ENCODE results near the gene OR7G3.

GRCh38 chr19:9156304-9156703 is 29.6 kb upstream of the OR7G3 start:
- no peak for TF ChIP-seq EZH2phosphoT487 (IDR thresholded peaks at IDR 0.05; ENCODE audit: low read depth, severe bottlenecking, unreplicated experiment)
- TF ChIP-seq CTCF (IDR thresholded peaks at IDR 0.05; ENCODE audit: poor library complexity): no peak
